ENCODE data around the gene FAM149B1. TPM values are rescaled to one million over a fixed set of nuclear protein-coding genes. Genes with fewer than 3 reads are reported as not detected.

The FAM149B1 gene
- total RNA-seq, 4 donors from 2014 or later, result 11.0 to 37.4 (median 19.0) TPM

DNA sequence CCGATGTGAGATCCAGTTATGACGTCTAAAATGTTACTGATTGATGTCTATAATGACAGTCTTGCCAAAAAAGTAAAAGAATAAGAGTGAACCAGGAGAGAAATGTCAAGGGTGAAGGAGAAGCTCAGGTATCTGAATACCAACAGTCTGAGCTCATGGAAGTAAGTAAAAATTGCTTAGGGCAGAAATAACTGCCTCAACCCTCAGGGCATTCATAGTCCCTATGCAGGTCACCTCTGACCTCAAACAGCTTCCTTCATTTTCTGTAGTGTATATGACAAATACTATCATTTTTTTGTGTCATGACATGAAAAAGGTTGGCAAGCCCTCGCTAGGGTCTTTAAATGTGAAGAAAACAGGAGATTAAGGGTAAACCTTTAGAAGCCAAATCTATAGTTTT, 125.5 kb downstream of the FAM149B1 start:
- DNase-seq, result no peak
- H3K4me1 ChIP-seq, result no peaks in the 10 kb centered on the region
- intact Hi-C loops (cut with DNase I; ENCODE audit: low total_unique reads), result no loop called here
- no peak for TF ChIP-seq POLR2A (IDR thresholded peaks at IDR 0.05)
- TF ChIP-seq, protein P1, sequence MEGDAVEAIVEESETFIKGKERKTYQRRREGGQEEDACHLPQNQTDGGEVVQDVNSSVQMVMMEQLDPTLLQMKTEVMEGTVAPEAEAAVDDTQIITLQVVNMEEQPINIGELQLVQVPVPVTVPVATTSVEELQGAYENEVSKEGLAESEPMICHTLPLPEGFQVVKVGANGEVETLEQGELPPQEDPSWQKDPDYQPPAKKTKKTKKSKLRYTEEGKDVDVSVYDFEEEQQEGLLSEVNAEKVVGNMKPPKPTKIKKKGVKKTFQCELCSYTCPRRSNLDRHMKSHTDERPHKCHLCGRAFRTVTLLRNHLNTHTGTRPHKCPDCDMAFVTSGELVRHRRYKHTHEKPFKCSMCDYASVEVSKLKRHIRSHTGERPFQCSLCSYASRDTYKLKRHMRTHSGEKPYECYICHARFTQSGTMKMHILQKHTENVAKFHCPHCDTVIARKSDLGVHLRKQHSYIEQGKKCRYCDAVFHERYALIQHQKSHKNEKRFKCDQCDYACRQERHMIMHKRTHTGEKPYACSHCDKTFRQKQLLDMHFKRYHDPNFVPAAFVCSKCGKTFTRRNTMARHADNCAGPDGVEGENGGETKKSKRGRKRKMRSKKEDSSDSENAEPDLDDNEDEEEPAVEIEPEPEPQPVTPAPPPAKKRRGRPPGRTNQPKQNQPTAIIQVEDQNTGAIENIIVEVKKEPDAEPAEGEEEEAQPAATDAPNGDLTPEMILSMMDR (IDR thresholded peaks at IDR 0.05), result no peak
- no peak overlapping the region for H3K27ac ChIP-seq
- H3K36me3 ChIP-seq, result no peaks in the 10 kb centered on the region
- H3K27me3 ChIP-seq, result no peaks in the 10 kb centered on the region
- H3K4me3 ChIP-seq, result no peak overlapping the region
- H3K9me3 ChIP-seq, result no peaks in the 10 kb centered on the region

Small RNAs within 50 kb of the gene (small RNA-seq; reads per million reads assigned to genes)
- gene RF00019, result not detected
- gene RNU6-833P, result not detected
- gene SNORA11F, result 0.24 reads per million

Other genes with a start within 250 kb of the FAM149B1 start
- not detected for gene PLA2G12B, start 213.3 kb upstream of the FAM149B1 start, total RNA-seq
- gene P4HA1, start 71.3 kb upstream of the FAM149B1 start, total RNA-seq, result 100 to 1,000 TPM in 1 of 4 donors, 10 to 100 TPM in 3; 17.7 to 154 (median 31.2) TPM
- gene NUDT13, start 57.7 kb upstream of the FAM149B1 start, total RNA-seq, result 1 to 10 TPM in 2 of 4 donors, under 1 TPM in 1, not detected in 1; 0.51 to 1.8 (median 1.1) TPM
- 10 to 100 TPM; 18.4 to 37.8 (median 36.0) TPM for gene ECD, start 111 bp upstream of the FAM149B1 start, total RNA-seq
- 10 to 100 TPM in 3 of 4 donors, 1 to 10 TPM in 1; 8.2 to 45.3 (median 19.3) TPM for gene DNAJC9, start 79.1 kb downstream of the FAM149B1 start, total RNA-seq
- 10 to 100 TPM in 3 of 4 donors, 1 to 10 TPM in 1; 6.8 to 67.7 (median 54.0) TPM for gene MRPS16, start 84.5 kb downstream of the FAM149B1 start, total RNA-seq
- 10 to 100 TPM in 1 of 4 donors, 1 to 10 TPM in 3; 1.5 to 11.3 (median 3.0) TPM for gene CFAP70, start 190.7 kb downstream of the FAM149B1 start, total RNA-seq
- 100 to 1,000 TPM in 1 of 4 donors, 10 to 100 TPM in 3; 42.3 to 106 (median 65.6) TPM for gene ANXA7, start 245.9 kb downstream of the FAM149B1 start, total RNA-seq

Measured in uterus (tissue), 4 donors.